ENCODE data around the gene ZSWIM4.

ZSWIM4 gene

DNA sequence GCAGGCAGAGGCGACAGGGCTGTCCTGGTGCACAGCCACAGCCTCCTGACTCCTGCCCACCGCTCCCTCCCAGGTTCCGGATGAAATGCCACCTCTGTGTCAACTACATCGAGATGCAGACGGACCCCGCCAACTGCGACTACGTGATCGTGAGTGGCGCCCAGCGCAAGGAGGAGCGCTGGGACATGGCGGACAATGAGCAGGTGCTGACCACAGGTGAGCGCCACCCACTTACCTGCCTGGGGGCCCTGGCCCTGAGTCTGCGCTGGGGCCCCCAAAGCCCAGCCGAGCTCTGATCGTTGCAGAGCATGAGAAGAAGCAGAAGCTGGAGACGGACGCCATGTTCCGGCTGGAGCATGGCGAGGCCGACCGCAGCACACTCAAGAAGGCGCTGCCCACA, 36.4 kb upstream of the ZSWIM4 start:
- no peak for DNase-seq (ENCODE audit: extremely low read depth, low read depth)
- TF ChIP-seq, protein P1, sequence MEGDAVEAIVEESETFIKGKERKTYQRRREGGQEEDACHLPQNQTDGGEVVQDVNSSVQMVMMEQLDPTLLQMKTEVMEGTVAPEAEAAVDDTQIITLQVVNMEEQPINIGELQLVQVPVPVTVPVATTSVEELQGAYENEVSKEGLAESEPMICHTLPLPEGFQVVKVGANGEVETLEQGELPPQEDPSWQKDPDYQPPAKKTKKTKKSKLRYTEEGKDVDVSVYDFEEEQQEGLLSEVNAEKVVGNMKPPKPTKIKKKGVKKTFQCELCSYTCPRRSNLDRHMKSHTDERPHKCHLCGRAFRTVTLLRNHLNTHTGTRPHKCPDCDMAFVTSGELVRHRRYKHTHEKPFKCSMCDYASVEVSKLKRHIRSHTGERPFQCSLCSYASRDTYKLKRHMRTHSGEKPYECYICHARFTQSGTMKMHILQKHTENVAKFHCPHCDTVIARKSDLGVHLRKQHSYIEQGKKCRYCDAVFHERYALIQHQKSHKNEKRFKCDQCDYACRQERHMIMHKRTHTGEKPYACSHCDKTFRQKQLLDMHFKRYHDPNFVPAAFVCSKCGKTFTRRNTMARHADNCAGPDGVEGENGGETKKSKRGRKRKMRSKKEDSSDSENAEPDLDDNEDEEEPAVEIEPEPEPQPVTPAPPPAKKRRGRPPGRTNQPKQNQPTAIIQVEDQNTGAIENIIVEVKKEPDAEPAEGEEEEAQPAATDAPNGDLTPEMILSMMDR (IDR thresholded peaks at IDR 0.05; ENCODE audit: low read depth, low read length): no peak

DNA sequence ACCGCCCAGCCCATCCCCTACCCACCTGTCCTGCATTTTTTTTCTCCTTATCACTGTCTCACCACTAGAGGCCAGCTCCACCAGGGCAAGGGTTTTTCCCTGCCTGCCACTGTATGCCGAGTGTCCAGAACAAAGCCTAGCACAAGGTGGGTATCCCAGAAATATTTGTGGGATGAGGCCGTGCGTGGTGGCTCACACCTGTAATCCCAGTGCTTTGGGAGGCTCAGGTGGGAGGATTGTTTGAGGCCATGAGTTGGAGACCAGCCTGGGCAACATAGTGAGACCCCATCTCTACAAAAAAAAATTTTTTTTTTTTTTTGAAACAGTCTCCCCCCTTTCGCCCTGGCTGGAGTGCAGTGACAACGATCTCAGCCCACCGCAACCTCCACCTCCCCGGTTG, 33.8 kb upstream of the ZSWIM4 start:
- TF ChIP-seq, protein P1 (IDR thresholded peaks at IDR 0.05; ENCODE audit: low read depth, low read length): no peak; the same call in 1 of the 2 replicates
- DNase-seq (ENCODE audit: extremely low read depth, low read depth): no peak

DNA sequence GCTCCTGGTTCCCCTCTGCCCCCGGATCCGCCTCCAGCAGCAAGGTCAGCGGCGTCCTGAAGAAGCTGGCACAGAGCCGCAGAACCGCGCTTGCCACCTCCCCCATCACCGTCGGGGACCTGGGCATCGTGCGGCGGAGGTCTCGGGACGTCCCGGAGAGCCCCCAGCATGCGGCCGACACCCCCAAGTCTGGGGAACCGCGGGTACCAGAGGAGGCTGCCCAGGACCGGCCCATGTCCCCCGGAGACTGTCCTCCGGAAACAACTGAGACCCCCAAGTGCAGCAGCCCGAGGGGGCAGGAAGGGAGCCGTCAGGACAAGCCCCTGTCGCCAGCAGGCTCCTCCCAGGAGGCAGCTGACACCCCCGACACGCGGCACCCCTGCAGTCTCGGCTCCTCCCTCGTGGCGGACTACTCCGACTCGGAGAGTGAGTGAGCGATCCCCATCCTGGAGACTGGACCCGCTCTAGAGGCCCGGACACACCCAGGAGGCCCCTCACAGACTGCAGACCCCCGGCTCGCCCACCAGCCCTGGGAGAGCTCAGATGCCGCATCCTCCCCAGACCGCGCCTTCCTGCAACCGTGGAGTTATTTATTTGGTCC, 32.5 kb upstream of the ZSWIM4 start:
- TF ChIP-seq, protein P1 (IDR thresholded peaks at IDR 0.05; ENCODE audit: low read depth, low read length): no peak
- DNase-seq (ENCODE audit: extremely low read depth, low read depth): no peak

DNA sequence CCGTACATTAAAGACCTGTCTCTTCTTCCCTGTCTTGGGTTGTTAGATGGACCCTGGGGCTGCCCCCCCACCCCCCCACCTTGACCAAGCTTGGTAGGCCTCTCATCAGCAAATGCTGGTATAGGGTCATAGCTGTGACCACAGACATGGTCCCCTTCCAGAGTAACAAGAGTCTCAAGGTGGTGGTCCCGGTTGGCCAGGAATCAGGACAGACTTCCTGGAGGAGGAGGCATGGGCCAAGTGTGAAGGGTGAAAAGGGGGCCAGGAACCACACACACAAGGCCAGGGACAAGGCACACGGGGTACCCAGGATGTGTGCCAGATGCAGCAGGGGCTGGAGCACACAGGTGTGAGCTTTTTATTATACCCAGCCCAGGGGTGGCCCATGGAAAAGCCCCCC, 32.0 kb upstream of the ZSWIM4 start:
- TF ChIP-seq, protein P1 (IDR thresholded peaks at IDR 0.05; ENCODE audit: low read depth, low read length): no peak
- no peak for DNase-seq (ENCODE audit: extremely low read depth, low read depth)

DNA sequence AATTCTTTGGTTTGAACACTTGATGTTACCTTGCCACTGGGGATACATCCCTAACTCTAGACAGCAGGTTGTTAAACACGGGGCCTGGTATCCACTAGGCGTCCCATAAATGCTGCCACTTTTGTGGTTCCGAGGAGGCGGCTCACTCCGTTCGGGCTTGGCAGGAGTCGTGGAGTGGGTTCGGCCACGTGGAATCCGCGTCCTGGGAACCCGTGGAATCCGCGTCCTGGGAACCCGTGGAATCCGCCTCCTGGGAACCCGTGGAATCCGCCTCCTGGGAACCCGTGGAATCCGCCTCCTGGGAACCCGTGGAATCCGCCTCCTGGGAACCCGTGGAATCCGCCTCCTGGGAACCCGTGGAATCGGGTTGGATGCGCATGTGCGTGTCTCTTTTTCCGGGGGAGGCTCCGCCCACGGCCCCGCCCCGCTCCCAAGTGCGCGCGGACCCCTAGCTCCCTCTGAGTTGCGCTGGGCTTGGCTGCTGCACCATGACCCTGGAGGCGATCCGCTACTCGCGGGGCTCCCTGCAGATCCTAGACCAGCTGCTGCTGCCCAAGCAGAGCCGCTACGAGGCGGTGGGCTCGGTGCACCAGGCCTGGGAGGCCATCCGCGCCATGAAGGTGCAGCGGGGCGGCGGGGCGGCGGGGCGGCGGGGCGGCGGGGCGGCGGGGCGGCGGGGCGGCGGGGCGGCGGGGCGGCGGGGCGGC, 31.0 kb upstream of the ZSWIM4 start, which contains the start of gene MRI1:
Gene MRI1, plus strand, starts transcription at position 422 of the 707 bp plus-strand sequence. Its CDS starts 67 bp downstream, at position 489.
- DNase-seq (ENCODE audit: extremely low read depth, low read depth): no peak

DNA sequence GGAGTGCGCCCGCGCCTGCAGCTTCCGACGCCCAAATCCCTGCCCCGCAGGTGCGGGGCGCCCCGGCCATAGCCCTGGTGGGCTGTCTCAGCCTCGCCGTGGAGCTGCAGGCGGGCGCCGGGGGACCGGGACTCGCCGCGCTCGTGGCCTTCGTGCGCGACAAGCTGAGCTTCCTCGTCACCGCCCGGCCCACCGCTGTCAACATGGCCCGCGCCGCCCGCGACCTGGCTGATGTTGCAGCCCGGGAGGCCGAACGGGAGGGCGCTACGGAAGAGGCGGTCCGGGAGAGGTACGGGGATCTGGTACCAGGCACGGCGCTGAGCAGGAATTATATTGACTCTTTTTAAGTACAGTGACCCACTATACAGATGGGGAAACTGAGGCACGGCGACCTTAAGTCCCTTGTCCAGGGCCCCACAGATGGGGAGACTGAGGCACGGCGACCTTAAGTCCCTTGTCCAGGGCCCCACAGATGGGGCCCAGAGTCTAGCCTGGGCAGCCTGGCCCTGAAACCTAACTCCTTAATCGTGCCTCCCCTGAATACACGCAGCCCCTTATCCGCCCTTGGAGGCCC, 30.3 kb upstream of the ZSWIM4 start:
- TF ChIP-seq, protein P1 (IDR thresholded peaks at IDR 0.05; ENCODE audit: low read depth, low read length): no peak
- no peak for DNase-seq (ENCODE audit: extremely low read depth, low read depth)

More for the DNA sequence above, 31.0 kb upstream of the ZSWIM4 start, which contains the start of gene MRI1:
- TF ChIP-seq, protein P1 (IDR thresholded peaks at IDR 0.05; ENCODE audit: low read depth, low read length): no peak
